HG03521 (cell line): ENCODE data around the gene JUP.
"Not testable (repeated sequence)": the region's sequence is repeated elsewhere in the genome, so short reads cannot be mapped to it uniquely, and the experiment has no call there.

Experiments used
- ATAC-seq: cut with Tn5 transposase; IDR thresholded peaks from one replicate; pipeline ENCODE4 v1.9.1; 2021; ENCODE audit warnings: mild to moderate bottlenecking, moderate library complexity; ENCODE audit not compliant: unreplicated experiment

The JUP gene

GRCh38 chr17:41781404-41782110 lies 5.0 kb downstream of the JUP start:
- no peak for ATAC-seq

GRCh38 chr17:41779954-41780353 lies 6.6 kb downstream of the JUP start:
- no peak for ATAC-seq

GRCh38 chr17:41777574-41778188 lies 8.8 kb downstream of the JUP start:
- no peak for ATAC-seq

- ATAC-seq, result no peak
These were observed 9.3 kb downstream of the JUP start for GRCh38 chr17:41777157-41777573.

GRCh38 chr17:41776262-41776900 lies 10.1 kb downstream of the JUP start:
- not testable (repeated sequence) for ATAC-seq

DNA sequence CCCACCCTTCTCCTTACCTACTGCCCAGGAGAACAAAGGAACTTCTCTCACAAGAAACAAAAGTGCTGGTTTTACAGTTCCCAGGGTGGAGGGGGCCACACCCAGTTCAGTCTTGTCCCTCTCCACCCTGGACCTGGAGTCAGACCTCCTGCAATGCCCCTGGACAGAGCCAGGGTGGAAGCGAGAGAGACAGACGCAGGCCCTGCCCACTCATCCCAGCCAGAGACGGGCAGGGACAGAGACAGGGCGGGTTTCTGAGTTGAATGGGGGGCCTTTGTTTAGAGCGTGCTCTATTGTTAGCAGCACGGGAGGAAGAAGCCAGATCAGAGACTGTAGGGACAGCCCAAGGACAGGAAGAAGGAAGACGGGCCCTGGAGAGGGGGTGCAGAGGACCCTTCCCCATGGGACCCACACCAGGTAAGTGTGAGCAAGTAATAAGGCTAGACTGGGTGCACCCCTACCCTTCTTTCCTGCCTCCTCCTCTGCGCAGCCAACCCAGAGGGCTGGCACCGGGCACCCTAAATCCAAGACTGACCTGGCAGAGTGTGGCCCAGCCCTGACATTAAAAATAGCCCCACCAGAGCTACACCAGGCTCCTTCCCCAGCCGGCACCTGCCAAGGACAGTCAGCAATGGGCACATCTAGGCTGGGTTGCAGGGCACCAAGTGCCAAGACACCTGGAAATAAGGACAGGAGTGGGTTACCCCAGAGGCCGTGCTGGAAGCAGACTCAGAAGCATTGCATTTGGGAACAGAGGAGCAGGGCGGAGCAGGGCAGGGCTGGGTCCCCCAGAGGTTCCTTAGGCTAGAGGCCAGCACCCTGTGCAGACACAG lies 10.9 kb downstream of the JUP start:
- ATAC-seq, result no peak

GRCh38 chr17:41773731-41774193 lies 12.7 kb downstream of the JUP start:
- ATAC-seq, result no peak

GRCh38 chr17:41773190-41773588 lies 13.3 kb downstream of the JUP start:
- no peak for ATAC-seq

- no peak for ATAC-seq
These were observed 13.8 kb downstream of the JUP start for GRCh38 chr17:41772586-41773189.

GRCh38 chr17:41772218-41772585 lies 14.3 kb downstream of the JUP start:
- no peak for ATAC-seq

GRCh38 chr17:41771389-41772206 lies 14.9 kb downstream of the JUP start:
- no peak for ATAC-seq

GRCh38 chr17:41769985-41770384 lies 16.5 kb downstream of the JUP start:
- no peak for ATAC-seq

GRCh38 chr17:41769346-41769862 lies 17.1 kb downstream of the JUP start:
- ATAC-seq, result no peak

- ATAC-seq, result no peak
These were observed 17.7 kb downstream of the JUP start for GRCh38 chr17:41768682-41769288.

- no peak for ATAC-seq
These were observed 19.0 kb downstream of the JUP start for GRCh38 chr17:41767324-41768042.

DNA sequence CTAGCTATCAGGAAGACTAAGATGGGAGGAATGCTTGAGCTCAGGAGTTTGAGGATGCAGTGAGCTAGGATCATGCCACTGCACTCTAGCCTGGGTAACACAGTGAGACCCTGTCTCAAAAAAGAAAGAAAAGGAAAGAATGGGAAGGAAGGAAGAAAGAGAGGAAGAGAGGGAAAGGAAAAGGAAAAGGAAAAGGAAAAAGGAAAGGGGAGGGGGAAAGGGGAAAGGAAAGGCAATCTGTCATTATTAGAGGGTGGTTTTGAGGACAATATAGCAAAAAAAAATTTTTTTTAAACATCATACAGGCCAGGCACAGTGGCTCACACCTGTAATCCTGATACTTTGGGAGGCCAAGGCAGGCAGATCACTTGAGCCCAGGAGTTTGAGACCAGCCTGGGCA lies 20.4 kb downstream of the JUP start:
- ATAC-seq, result no peak

- no peak for ATAC-seq
These were observed 23.2 kb downstream of the JUP start for GRCh38 chr17:41763327-41763726.

DNA sequence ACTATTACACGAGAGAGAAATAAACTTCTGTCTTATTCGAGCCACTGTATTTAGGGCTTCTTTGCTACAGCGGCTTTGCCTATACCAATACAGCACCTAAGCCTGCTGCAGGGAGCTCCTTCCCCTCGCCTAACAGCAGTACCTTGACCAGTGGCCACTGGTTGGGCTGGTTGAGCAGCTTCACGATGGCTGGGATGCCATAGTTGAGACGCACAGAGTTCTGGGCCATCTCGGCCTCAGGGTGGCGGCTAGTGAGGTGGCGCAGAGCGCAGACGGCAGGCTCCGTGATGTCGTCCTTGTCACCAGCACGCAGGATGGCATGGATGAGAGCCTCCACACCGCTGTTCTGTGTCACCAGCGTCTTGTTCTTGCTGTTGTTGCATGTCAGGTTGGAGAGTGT lies 23.7 kb downstream of the JUP start:
- no peak for ATAC-seq

DNA sequence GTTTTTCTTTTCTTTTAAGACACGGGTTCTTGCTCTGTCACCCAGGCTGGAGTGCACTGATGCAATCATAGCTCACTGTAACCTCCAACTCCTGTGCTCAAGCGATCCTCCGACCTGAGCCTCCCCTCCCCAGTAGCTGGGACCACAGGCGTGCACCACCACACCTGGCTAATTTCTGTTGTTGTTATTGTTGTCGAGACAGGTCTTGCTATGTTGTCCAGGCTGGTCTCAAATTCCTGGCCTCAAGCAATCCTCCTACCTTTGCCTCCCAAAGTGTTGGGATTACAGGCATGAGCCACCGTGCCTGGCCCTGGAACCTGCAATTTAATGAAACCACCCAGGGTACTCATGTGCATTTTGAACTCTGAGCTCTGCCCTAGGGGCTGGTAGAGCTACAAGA lies 24.1 kb downstream of the JUP start:
- no peak for ATAC-seq
